GOT3 (cell line): ENCODE results near the gene ZNF429.
"Not testable (repeated sequence)": the region's sequence is repeated elsewhere in the genome, so short reads cannot be mapped to it uniquely, and the experiment has no call there.

Experiments
- DNase-seq: peaks from one replicate; lab custom pipeline; 2025; ENCODE audit warnings: mixed read lengths; lab: John Stamatoyannopoulos, UW

Gene ZNF429

GRCh38 chr19:21590867-21591266 is 85.5 kb downstream of the ZNF429 start:
- DNase-seq, result no peak

DNA sequence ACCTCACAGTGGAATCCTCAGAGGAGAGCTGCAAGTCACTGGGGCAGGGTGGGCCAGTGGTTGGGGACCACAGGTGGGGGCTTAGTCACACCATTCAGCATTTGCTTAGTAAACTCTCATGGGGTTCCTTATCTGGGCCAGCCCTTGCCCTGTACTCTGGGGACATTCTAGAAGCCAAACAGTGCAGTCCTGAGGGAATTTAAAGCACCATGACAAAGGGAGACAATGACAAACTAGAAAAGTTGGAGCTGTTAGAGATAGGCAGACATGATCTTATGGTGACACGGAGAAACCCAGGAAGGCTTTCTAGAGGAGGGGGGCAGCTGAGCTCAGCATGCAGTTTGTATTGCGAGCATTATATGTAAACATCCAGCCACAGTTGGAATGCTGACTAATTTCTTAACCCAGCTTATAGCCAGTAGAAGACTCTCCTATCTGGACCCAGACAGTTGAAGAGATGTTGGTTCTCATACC is 87.6 kb downstream of the ZNF429 start:
- no peak for DNase-seq

DNA sequence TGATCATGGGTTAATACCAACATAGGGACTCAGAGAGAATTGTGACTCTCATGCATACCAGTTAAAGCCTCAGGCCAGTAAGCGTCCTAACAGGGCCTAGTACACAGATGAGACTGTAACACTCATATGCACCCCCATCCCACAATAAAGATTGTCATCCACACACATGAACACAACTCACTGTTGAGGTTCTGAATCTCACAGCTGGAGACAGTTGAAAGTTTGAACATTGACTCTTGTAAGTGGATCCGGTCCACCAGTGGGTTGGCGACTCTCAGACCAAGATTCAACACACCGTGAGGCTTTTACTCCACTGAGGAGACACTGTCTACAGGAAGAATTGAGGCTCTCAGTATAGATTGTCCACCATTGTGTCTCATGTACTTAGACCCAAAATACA is 88.1 kb downstream of the ZNF429 start:
- DNase-seq, result no peak

DNA sequence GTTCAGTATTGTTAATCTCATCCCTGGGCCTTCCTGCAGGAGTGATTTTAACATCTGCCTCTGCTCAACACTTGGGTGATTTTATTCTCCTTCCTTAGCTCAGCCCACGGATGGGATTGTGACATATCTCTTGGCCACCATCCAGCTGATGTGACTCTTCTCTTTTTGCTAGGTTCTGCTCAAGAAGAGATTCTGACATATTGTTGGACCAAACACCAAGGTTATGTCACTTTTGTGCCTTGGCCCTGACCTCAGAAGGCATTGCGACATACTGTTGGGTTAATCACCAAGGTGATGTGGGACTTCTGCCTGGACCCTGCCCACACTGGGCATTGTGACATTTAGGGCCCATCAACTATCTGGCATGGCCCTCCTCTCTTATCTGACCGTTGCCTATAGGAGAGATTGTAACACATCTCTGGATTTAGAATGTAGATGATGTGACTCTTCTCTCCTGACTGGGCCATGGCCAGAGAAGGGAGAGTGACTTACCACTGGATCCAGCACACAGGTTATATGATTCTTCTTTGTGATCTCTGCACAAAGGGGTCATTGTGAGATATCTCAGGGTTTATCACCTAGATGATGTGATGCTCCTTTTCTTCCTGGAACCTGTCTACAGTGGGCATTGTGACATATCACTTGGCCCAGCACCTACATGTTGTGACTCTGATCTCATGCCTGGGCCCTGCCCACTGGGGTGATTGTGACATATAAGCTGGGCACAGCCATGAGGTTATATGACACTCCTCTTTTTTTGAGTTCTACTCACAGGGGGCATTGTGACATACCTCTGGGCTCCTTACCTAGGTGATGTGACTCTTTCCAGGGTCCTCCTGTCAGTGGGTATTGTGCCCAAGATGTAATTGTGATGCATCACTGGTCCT is 88.8 kb downstream of the ZNF429 start:
- no peak for DNase-seq

DNA sequence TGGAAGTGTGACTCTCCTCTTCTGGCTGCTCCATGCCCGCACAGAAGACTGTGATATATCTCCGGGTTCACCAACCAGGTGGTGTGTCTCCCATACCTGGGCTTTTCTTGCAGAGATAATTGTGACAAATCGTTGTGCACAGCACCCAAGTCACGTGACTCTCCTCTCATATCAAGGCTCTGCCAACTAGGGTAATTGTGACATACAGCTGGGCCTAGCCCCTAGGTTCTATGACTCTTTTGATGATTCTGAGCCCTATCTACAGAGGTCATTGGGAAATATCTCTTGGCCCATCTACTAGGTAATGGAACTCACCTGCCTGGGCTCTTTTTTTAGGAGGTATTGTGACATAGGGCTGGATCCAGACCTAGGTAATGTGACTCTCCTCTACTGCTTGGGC is 89.8 kb downstream of the ZNF429 start:
- no peak for DNase-seq

GRCh38 chr19:21602082-21602658 is 96.8 kb downstream of the ZNF429 start:
- DNase-seq, result no peak

DNA sequence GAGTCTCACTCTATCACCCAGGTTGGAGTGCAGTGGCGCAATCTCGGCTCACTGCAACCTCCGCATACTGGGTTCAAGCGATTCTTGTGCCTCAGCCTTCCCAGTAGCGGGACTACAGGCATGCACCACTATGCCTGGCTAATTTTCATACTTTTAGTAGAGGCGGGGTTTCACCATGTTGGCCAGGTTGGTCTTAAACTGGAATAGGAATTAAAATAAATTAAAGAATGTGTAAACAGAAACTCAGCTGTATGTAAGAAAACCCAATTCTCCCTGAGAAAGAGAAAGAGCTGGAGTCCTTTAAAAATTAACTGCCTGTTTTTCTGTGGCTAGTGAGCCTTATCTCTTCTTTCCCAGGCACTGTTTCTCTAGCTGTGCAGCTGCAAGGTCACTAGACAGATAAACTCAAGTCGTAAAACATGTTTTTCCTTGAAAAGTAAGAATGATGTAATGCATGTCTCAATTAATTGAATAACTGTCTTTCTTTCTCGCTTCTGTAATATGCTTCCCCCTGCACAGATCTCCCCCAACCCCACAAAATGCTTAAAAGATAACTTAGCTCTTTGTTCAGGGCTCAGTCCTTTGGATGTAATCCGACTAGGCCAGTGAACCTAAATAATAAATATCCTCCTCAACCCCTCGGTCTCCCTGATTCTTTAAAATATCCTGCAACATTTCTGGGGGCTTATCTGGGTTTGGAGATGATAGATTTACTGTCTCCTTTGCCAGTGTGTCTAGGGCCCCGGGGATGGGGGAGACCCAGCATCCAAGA is 97.4 kb downstream of the ZNF429 start:
- DNase-seq, result not testable (repeated sequence)

GRCh38 chr19:21603431-21604231 is 98.2 kb downstream of the ZNF429 start:
- DNase-seq, result no peak

DNA sequence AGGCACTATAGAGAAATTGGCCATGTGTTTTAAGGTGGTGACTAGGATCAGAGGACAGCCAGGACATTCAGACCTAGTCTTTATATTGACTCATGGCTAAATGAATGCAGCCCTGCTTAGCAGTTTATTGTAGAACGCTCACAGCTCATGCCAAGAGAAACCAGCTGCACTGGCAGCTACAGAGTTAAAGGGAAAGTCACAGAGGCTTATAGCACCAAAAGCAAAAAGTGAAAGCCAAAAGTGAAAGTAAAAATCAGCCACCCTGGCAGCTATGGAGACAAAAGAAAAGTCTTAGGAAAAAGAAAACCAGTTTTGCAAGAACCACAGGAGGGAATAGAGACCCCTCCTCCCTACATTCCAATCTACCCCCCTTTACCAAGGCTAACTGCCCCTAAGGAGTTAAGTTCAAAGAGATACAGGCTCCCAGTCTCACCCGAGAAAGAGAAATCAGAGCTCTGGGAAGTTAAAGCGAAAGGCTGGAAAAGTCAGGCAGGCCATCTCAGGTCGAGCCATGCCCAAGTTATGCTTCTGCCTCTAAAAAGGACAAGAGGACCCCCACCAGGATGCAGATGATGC is 99.0 kb downstream of the ZNF429 start:
- no peak for DNase-seq
